Stimulated activated CD4-positive, alpha-beta T cell treated with anti-CD3 and anti-CD28 coated beads, TNF-alpha, amount 100 ng/mL, for 48 hours (primary cell): ENCODE data around the gene ABCC1.

ENCODE experiments used
- DNase-seq, 3 donors: peaks; one replicate each; pipeline ENCODE4 v3.0.0-alpha.2; 2020; ENCODE audit warnings: low read depth in 3 of 3

Gene ABCC1

DNA sequence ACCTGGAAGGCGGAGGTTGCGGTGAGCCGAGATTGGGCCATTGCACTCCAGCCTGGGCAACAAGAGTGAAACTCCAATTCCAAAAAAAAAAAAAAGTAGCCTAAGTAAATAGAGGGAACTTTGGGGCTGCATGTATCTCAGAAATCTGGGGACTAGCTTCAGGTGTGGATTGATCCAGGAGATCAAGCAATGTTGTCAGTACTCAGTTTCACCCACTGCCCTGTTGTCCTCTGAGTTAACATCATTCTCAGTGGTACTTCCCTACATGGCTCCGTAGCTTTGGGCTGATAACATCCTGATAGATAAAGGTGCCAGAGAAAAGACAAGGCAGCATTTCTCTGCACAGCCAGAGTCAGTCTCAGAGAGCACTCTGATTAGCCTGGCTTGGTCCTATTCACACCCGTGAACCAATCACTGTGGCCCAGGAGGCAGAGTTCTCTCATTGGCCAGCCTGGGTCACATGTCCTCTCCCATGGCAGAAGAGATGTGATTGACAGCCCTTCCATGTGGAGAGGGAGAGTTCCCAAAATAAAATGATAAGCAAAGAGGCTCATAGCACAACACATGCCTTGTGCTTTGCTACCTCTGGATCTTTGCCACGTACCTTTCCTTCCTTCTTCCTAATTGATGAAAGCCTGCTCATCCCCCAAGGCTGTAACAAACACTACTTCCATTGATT, 99.6 kb downstream of the ABCC1 start:
- DNase-seq = no peak

DNA sequence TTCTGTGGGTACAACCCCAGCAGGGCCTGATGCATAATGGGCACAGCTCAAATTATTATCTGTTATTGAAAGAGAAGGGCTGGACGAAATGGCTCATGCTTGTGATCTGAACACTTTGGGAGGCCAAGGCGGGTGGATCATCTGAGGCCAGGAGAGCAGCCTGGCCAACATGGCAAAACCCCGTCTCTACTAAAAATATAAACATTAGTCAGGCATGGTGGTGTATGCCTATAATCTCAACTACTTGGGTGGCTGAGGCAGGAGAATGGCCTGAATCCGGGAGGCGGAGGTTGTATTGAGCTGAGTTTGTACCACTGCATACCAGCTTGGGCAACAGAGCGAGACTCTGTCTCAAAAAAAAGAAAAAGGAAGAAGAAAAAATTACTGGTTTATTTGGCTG, 100.7 kb downstream of the ABCC1 start:
- DNase-seq = no peak

DNA sequence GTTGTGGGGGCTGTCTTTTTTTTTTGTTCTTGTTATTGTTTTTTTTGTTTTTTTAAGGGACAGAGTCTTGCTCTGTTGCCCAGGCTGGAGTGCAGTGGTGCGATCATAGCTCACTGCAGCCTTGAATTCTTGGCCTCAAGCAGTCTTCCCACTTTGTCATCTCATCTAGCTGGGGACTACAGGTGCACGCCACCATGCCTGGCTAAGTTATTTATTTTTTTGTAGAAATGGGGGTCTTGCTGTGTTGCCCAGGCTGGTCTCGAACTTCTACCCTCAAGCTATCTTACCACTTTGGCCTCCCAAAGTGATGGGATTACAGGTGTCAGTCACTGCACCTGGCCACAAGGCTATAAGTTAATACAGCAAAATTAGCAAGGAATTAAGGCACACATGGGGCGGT, 101.7 kb downstream of the ABCC1 start:
- no peak for DNase-seq

DNA sequence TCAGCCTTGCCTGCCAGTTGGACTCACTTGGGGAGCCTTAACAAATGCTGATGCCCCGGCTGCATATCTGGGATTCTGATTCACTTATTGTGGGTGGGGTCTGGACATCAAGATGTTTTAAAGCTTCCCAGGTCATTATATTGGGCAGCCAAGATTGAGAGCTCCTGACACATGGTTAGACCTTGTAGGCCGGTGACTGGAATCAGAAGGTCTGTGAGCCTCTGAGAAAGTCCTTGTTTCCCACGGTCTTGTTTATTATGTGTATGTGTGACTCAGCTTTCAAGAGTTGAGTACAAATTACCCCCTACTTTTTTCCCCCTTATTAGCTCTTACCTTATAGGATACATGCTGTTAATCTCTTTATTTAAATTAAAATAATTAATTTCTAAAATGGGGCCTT, 103.5 kb downstream of the ABCC1 start:
- DNase-seq = no peak

DNA sequence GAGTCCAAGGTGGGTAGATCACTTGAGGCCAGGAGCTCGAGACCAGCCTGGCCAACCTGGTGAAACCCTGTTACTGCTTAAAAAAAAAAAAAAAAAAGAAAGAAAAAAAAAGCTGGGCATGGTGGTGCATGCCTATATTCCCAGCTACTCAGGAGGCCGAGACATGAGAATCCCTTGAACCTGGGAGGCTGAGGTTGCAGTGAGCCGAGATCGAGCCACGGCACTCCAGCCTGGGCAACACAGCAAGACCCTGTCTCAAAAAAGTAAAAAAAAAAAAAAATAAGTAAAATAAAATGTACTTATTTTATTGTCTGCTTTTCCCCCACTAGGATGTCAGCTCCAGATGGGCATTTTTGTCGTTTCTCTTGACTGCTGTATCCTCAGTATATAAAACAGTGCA, 107.7 kb downstream of the ABCC1 start:
- DNase-seq = no peak

DNA sequence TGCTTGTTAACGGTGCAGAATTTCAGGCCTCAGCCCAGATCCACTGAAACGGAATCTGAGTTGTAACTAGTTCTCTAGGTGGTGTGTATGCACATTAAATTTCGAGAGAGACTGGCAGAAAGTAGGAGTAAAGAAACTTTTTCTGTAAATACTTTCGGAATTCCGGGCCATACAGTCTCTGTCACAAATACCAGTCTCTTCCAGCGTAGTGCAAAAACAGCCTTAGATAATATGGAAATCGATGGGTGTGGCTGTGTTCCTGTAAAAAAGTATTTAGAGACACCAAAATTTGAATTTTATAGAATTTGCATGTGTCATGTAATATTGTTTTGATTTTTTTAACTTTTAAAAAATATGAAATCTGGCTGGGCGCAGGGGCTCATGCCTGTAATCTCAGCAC, 109.7 kb downstream of the ABCC1 start:
- no peak for DNase-seq

DNA sequence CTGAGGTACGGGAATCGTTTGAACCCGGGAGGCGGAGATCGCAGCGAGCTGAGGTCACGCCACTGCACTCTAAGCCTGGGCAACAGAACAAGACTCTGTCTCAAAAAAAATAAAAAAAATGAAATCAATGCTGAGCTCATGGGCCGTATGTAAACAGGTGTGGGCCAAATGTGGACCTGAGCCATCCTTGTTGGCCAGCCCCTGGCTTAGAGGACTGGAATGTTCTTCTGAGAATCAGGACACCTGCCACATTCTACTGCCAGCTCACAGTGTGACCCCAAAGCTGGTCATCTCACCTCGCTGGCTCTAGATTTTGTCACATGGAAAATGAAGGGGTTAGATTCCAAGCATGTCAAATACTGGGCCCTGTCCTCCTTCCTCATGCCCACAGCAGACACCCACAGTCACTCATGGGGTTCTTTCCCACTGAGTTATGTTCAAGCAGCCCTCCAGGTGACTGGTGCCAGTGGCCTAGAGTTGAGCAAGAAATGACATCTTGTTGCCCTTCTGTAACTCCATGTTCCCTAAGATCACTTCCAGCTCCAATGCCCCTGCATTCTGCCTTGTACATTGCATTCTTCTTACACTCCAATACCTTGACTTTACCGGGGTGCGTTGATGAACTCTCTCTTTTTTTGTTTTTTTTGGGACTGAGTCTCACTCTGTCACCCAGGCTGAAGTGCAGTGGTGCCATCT, 110.6 kb downstream of the ABCC1 start:
- no peak for DNase-seq

DNA sequence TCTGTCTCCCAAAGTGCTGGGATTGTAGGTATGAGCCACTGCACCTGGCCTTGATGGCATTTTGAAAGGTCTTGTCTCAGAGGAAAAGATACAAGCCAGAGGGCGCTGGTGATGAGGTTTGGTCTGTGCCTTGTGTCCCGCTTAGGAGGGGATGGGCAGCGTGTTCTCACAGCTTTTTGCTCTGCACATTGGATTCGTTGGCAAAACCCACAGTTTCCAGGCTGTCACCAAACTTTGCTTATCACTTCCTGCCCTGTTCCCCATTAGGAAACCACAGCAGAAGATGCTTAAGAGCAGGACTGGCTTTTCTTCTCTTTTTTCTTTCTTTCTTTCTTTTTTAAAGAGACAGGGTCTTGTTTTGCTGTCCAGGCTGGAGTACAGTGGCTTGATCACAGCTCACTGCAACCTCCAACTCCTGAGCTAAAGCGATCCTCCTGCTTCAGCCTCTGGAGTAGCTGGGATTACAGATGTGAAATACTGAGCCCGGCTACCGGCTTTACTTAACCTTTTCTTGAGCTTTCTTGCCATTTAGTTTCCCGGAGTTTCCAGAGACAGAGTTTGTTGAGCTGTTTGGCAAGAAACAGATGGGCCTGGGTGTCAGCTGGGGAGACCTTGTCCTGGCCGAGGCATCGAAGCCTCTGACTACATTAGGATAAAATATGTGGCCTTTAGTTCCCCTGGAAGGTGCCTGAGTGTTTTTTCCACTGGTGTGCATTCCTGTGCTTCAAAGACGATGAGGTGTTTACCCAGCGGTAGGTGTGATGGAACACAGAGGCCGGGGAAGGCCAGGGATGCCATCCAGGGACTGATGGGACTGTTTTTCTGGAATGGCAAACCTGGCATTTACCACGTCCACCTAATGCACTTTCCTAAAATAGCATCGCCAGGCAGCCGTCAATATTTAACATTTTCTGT, 112.9 kb downstream of the ABCC1 start:
- DNase-seq = no peak

DNA sequence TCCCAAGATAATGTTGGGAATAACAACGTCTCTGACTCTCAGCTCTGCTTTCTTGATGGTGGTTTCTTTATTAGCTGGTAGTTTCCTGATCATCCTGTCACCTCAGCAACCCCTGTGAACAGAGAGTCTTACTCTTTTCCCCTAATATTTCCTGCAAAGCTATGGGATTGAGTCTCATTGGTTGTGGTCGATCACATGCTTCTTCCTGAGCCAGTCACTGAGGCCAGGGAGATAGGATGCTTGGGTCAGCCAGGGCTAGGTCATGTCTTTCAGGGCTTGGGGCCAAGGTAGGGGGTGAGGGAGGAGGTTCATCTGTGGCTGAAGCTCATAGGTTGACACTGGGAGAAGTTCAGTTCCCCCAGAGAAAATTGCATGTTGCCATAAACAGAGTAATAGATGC, 114.3 kb downstream of the ABCC1 start:
- no peak for DNase-seq

DNA sequence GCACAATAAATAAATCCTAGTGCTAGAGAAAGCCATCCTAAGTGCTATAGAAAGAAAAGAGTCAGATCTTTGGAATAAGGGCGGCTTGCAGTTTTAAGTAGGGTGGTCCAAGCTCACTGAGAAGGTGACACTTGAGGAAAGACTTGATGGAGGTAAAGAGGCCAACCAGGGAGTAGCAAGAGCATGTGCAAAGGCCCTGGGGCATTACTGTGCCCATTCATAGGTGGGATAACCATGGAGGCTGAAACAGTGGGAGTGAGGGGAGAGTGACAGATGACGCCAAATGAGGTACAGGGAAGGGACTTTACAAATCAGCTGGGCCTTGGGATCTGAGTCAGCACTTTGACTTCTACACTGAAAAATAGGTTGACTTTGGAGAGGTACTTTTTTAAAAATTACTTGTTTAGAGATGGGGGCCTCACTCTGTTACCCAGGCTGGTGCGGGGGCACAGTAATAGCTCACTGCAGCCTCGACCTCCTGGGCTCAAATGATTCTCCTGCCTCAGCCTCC, 115.5 kb downstream of the ABCC1 start:
- no peak for DNase-seq

DNA sequence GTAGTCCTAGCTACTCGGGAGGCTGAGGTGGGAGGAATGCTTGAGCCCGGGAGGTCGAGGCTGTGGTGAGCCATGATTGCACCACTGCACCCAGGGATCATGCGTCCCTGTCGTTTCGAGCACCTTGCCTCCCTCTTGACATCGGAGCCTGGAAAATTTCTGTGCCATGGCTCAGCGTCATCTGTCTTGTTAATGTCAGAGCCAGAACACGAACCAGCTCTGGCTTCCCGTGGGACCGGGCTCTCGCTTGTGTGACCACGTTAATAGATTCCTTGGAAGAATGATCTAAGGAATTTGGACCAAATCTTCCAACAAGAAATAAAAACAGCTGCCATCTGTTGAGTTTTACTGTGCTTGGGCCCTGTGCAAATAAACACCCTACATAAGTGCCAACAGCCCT, 117.7 kb downstream of the ABCC1 start:
- DNase-seq = no peak

DNA sequence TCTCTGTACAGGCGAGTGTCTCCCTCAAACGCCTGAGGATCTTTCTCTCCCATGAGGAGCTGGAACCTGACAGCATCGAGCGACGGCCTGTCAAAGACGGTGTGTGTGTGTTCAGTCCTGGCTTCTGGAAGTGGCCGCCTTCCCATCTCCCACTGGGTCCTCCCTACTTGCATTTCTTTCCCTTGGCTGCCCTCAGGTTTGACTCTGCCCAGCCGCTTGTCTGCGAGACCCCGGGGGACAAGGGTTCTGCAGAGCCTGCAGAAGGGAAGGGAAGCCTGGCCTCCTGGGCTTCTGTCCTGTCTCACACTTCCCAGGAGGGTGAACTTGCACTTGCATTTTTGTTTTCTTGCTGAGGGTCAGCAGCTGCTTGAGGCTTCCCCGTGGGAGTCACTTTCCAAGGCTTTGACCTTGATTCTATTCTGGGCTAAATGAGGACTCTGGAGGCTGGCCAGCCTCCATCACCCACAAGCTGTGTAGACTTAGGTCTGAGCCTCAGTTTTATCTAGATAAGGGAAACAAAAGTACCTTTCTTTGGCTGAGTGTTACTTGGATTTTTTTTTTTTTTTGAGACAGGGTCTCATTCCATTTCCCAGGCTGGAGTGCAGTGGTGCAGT, 122.3 kb downstream of the ABCC1 start:
- no peak for DNase-seq

DNA sequence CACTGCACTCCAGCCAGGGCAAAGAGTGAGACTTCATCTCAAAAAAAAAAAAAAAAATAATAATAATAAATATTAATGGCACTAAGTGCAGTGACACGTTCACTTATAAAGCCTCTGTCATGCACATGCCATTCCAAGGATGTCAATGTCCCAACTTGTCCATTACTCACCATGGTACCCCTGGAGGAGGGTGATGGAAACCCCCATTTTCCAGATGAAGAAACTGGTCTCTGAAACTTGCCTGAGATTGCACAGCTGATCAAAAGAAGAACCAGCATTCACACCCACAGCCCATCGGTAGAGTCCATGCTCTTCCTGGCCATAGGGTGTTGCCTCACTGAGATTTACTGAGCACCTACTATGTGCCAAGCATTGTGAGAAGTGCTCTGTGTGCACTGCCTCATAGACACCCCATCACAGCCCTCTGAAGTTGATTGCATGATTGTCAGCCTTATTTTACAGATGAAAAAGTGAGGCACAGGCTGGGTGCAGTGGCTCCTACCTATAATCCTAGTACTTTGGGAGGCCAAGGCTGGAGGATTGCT, 123.7 kb downstream of the ABCC1 start:
- DNase-seq = no peak

DNA sequence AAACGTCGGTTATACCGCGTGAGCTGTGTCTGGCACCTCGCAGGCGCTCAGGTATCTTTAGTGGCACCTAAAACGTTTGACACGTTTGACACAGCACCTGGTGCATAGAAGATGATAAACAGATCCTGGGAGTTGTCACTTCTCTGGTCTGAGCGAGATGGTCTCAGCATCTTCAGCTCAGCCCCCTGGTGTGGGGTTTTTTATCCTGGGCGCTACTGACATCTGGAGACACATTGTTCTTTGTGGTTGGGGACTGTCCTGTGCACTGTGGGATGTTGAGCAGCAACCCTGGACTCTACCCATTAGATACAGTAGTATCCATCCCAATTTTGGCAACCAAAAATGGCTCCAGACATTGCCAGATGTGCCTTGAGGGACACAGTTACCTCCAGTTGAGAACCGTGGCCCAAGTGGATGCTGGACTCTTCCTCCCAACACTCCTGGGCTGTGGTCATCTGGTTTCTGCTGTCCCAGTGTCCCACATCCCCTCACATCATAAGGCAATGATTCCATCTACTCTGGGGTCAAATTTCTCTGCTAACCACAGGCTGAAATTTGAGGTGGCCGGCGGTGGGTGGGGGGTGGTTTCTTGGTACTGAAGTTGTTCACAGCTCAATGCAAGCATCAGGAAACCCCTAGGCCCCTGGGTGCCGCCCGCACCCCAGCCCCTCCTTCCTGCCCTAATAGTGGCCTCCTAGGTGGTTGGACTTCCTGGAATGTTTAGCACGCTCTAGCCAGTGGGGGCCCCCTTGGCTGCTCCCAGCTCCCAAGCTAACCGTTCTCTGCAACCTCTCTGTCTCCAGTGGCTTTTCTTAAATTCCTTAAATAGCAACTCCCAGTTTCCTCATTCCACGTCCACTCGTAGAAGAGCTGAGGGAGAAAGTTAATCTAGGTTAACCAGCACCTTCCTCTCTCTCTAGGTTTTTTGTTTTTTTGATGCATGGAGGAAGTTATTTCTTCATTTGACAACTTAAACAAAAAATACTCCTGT, 124.8 kb downstream of the ABCC1 start:
- no peak for DNase-seq

DNA sequence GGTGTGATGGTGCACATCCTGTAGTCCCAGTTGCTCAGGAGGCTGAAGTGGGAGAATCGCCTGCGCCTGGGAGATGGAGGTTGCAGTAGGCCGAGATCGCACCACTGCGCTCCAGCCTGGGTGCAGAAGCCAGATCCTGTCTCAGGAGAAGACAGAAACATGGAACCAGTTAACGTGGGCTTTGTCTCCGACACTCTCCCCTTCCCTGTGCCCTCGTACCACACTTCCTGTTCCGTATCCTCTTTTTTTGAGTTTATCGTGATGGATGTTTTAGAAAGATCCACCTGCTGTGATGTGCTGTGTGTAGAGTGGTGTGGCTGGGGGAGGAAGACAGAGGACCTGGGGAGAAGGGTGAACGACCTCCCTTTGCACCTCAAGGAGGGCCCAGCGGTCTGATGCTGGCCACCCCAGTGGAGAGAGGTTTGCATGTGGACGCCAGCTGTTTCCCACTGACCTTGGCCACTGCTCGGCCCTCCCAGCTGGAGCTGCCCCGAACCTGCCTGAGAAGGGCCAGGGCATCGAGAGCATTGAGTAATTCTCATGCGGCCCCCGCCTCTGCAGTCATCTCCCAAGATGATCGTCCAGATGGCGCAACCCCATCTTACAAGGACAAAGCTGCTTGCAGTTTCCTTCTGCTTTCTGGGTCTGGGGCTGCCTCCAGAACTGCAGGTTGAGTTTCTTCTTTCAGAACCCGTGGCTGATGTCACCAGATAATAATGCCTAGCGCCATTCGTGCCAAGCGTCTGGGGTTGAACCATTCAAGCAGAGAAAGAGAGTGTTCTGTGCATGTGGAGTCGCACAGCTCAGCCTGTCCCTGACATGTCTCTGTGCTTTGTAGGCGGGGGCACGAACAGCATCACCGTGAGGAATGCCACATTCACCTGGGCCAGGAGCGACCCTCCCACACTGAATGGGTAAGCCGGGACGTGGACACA, 126.3 kb downstream of the ABCC1 start:
- no peak for DNase-seq

DNA sequence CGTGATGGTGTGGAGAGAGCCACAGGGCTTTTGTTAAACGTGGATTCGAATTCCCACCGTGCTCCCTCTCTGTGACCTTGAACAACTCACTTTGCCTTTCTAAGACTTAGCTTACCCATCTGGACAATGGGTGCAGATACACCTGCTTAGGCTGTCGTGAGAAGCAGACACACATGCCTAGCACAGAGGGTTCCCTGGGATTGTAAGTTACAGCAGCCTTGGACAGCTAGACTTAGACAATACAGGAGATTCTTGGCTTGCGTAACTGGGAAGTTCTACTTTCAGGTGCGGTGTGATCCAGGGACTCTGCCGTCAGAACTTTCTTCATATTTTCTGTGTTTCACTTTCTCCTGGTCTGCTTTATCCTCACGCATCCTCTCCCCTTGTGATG, 127.0 kb downstream of the ABCC1 start:
- DNase-seq = no peak

DNA sequence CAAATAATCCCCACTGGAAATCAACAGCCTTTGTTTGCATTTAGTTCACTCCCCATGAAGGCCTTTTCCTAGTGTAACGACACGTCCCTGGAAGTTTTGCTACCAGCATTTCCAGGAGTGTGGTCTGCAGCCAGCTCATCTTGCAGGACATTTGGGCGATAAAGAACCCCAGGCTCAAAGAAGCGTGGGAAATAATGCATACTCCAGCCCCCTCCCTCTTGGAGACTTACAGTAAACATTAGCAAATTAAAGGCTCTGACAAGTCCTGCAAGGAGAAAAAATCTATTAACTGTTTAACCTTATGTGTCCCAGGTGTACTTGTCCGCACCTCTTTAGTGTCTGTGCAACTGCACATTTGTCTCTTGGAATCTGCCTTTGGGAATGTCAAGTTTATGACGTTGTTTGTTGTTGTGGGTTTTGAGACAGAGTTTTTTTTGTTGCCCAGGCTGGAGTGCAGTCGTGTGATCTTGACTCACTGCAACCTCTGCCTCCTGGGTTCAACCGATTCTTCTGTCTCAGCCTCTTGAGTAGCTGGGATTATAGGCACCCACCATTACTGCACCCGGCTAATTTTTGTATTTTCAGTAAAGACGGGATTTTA, 131.1 kb downstream of the ABCC1 start:
- no peak for DNase-seq

DNA sequence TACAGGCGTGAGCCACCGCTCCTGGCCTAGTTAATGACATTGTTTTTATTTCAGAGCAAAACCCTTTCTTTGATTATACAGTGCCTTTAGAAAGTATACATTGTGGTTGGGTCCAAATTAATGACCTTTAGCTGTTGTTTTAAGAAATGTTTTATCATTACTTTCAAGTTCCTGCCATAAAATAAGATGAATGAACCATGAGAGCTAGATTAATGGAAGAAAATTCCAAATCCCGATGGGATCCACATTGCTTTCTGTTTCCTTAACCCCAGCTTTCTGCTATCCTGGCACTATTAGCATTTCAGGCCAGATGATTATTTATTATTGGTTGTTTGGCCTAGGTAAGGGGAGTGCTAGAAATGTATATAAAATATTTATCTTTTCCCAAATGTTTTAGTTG, 131.7 kb downstream of the ABCC1 start:
- DNase-seq = no peak

DNA sequence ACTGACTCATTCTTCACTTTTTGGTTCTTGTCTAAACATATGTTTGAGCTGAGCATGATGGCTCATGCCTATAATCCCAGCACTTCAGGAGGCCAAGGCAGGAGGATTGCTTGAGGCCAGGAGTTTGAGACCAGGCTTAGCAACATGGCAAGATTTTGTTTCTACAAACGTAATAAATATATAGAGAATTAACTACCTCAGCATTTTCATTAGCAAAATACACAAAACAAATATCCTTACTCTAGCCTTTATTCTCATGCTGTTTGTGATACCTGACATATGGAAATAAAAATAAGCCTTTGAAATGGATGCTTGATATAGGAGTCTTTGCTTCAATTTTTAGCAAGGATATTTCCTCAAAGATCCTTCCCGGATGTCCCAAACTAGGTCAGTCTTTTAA, 132.8 kb downstream of the ABCC1 start:
- no peak for DNase-seq
